HG03159 (cell line): ENCODE measurements around the gene PLIN3.
A peak's percentile ranks its signal among the peaks of the same experiment; 100 is the strongest.
"Not testable (repeated sequence)": the region's sequence is repeated elsewhere in the genome, so short reads cannot be mapped to it uniquely, and the experiment has no call there.

ENCODE experiments used
- ATAC-seq: cut with Tn5 transposase; IDR thresholded peaks from one replicate; pipeline ENCODE4 v1.9.1; 2021; ENCODE audit warnings: mild to moderate bottlenecking, moderate library complexity; ENCODE audit not compliant: unreplicated experiment

Gene PLIN3

GRCh38 chr19:4867534-4868285 is at the start of gene PLIN3:
Gene PLIN3 (minus strand): TSS chr19:4867667. CDS start chr19:4861394, 6,273 bp downstream.
- peak; percentile 74 for ATAC-seq

GRCh38 chr19:4916292-4917082 is 49.0 kb upstream of the PLIN3 start:
- ATAC-seq, result no peak

GRCh38 chr19:4914736-4915501 is 47.5 kb upstream of the PLIN3 start:
- ATAC-seq, result no peak

DNA sequence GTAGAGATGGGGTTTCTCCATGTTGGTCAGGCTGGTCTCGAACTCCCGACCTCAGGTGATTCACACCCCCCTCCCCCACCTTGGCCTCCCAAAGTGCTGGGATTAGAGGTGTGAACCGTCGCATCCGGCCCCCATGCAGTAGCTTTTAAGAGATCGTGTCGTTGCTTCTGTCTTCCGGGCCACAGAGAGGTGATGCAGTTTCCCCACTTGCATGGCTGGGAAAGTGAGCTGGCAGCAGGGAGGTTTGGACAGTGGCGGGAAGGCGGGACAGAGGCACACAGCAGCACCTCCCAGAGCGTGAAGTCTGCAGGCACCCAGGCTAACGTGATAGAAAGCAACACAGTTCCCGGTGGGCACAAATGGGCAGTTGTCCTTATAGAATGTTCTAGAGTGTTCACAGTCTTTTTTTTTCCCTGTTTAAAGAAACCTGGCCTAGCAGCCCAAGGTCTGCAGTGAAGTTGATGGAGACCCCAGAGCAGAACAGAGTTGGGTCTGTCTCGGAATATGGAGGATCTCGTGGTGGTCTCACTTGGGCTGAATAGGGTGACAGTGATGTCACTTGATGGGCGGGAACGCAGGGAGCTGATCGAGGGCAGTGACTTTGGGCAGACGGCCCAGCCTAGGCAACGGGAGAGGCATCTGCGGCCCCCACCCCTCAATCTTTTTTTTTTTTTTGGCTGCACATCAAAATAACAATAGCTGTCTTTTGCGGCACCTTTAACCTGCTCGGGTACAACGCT is 46.7 kb upstream of the PLIN3 start:
- no peak for ATAC-seq

DNA sequence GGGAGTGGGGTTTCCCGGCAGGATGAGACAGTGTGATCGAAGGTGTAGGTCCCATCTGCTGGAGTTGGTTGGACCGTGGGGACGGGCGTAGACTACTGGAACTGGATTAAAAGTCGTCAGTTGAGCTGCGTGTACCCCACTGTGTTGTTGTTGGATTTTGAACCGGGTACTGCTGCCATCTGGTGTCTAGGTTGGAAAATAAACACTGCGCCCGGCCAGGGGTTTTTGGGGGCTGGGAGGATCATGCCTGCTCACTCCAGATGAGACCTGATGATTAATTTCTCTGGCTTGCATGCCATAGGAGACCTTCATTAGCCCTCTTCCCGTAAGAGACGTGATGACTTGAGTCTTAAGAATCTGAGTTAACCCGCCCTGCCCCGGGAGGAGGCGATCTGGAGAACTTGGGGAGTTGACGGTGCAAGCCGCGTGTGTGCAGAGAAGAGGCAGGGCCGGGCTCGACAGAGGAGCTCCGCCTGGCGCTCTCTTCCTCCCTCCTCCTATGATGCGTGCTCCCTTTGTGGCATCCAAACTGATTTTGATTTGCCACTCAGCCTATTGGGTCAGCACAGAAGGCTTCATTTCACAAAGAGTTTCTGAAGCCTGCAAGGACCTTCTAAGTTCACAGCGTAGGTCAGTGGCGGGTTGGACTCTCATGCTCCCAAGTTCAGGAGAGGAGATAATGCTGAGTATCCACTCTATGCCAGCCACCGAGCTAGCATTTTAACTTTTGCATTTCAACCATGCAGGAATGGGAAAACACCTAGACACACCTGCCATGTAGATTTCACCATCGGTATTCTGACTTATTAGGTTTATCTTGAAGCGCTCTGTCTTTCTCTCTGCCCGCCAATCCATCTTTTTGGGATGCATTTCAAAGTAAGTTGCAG is 44.6 kb upstream of the PLIN3 start:
- no peak for ATAC-seq

- ATAC-seq, result no peak
These were observed 43.8 kb upstream of the PLIN3 start for GRCh38 chr19:4911314-4911713.

GRCh38 chr19:4910594-4911281 is 43.3 kb upstream of the PLIN3 start:
- ATAC-seq, result no peak

- peak; percentile 62 for ATAC-seq
These were observed 42.6 kb upstream of the PLIN3 start for GRCh38 chr19:4909897-4910593.

DNA sequence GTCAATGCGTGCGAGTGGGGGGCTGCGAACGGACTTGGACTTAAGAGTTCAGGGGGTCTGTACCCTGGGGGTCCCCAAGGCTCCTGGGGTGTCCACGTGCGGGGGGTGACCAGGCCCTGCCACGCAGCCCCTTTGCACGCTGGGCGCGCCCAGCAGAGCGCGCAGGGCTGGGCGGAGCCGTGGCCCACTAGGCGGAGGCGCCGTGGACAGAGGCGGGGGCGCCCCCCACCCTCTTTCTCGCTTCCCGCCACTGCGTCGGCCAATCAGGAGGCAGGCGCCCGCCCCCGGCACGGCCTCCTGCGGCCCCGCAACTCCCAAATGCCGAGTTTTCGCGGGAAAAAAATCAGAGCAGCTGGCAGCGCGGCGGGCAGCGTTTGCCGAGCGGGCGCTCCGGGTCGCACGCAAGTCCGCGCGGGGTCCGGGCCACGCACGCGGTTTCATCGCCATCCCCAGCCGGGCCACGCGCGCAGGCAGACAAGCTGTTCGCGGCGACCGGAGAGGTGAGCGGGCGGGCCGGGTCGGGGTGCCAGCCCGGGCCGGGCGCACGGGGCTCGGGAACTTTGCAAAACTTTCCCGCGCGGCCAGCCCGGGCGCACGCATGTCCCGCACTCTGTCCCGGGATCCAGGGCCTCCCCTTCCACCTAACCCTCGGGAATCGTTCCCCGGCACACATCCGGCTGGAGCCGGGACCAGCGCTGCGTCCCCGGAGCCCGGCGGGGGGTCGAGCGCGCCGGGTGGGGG is 41.9 kb upstream of the PLIN3 start, which contains the start of gene UHRF1:
UHRF1 (plus strand) TSS at position 346 of the 741 bp plus-strand sequence. CDS start 1,385 bp downstream, outside the sequence.
- ATAC-seq, result no peak

DNA sequence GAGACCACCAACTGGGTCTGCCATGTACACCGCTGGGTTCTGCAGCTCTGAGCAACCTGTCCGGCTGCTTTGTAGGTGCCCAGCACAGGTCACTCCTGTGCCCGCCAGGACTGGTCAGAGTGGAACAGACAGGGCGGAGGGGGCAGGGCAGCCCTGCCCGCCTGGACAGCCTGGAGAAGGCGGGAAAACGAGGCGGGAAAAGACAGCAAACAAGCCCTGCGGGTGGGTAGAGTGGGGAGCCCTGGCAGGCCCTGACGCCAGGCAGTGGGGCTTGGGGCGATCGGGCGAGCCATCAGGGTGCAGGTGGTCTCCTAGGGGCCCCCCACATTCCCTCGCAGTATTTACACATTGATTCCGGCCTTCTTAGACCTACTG is 41.3 kb upstream of the PLIN3 start:
- ATAC-seq, result no peak

DNA sequence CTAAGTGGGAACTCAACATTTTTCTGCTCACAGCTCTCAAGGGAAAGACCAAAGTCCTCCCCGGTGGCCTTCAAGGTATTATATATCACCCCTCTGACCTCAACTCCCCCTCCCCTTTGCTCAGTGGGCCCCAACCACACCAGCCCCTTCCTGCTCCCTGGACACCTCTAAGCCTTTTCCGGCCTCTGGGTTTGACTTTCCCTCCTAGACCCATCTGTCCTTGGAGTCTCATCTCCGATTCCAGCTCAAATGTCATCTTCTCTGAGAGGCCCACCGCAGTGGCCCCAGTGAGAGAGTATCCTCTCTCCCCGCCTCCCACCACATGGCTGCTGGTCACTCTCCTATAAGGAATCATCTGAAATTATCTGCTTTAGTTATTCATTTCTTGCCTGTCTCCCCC is 40.9 kb upstream of the PLIN3 start:
- no peak for ATAC-seq

- ATAC-seq, result no peak
These were observed 39.5 kb upstream of the PLIN3 start for GRCh38 chr19:4906963-4907362.

DNA sequence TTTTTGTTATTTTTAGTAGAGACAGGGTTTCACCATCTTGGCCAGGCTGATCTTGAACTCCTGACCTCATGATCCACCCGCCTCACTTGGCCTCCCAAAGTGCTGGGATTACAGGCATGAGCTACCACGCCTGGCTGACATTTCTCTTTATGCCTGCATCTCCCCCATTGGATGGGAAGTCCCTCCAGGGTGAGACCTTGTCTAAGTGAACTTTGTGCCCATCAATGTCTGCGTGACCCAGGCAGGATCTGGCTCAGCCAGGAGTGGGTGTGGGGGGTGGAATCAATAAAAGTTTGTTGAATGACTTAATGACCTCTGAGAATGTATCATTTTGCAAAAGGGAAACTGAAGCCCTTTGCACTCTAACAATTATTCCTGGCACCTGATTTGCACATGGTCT is 37.0 kb upstream of the PLIN3 start:
- no peak for ATAC-seq

DNA sequence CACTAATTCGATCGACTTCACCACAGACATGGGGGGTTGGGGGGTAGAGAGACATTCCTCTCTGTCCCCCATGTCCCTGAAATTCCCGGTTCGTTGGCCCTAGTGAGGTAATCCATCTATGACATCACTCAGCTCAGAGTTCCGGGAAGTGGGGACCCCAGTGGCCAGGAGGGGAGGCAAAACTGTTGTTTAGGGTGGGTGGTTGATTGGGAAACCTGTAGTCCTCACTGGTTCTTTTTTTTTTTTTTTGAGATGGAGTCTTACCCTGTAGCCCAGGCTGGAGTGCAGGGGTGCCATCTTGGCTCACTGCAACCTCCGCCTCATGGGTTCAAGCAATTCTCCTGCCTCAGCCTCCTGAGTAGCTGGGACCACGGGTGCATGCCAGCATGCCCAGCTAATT is 35.3 kb upstream of the PLIN3 start, which contains the start of gene ARRDC5:
ARRDC5 (minus strand) TSS at position 101 of the 400 bp plus-strand sequence; CDS start at position 30, 71 bp downstream.
- no peak for ATAC-seq

DNA sequence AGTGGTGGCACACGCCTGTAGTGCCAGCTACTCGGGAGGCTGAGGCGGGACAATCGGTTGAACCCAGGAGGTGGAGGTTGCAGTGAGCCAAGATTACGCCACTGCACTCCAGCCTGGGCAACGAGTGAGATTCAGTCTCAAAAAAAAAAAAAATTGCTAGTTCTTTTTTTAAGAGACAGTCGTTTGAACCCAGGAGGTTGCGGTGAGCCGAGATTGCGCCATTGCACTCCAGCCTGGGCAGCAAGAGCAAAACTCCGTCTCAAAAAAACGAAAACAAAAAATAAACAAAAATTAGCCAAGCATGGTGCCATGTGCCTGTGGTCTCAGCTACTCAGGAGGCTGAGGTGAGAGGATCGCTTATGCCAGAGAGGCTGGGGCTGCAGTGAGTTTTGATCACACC is 33.4 kb upstream of the PLIN3 start:
- ATAC-seq, result not testable (repeated sequence)

DNA sequence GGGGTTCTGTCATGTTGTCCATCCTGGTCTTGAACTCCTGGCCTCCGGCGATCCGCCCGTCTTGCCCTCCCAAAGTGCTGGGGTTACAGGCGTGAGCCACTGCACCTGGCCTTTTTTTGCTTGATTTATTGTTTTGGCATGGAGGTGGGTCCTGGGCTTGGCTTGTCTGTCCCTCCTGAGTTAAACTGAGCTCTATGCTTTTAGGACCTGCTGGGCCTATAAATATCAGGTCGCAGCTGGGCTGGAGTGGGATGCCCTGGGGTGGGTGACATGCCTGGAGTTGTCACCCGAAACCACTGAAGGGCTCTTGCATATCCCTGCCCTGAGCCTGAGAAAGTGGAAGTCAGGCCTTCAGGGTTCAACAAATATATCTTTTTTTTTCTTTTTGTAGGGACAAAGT is 29.7 kb upstream of the PLIN3 start:
- no peak for ATAC-seq

GRCh38 chr19:4896372-4896771 is 28.9 kb upstream of the PLIN3 start:
- ATAC-seq, result no peak

DNA sequence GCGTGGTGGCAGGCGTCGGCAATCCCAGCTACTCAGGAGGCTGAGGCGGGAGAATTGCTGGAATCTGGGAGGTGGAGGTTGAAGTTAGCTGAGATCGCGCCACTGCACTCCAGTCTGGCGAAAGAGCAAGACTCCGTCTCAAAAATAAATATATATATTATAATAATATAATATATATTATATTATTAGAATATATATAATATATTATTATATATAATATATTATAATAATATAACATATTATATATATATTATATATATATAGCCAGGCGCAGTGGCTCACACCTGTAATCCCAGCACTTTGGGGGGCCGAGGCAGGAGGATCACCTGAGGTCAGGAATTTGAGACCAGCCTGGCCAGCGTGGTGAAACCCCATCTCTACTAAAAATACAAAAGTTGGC is 25.5 kb upstream of the PLIN3 start:
- not testable (repeated sequence) for ATAC-seq
